Spleen (tissue), 7 donors: Measurements from ENCODE around the gene HOXC12.

Experiments
- POLR2AphosphoS5 ChIP-seq, 3 donors: sonication (generic); formaldehyde crosslinking; IDR thresholded peaks; one replicate each; pipeline ENCODE4 v1.5.1; 2017; ENCODE audit warnings: antibody characterized with exemption in 3 of 3
- TF ChIP-seq, protein P1 (sequence below), 11 experiments: fragments of 200-600 bp in 7 of 11; fragments of 450-650 bp in 4 of 11; sonication (generic) in 4 of 11; IDR thresholded peaks in 8 of 11; conservative IDR thresholded peaks in 3 of 11; 1 replicate in 7 of 11; 2 replicates in 4 of 11; pipeline versions ENCODE4 v1.4.0 to v1.8.0; 2016 to 2021; ENCODE audit warnings: antibody characterized with exemption in 11 of 11, inconsistent platforms in 4 of 11, mild to moderate bottlenecking in 1 of 11
- donor health status: DM: no; HTN: no; CAD: no; lungs with moderate emphysema.
- donor health status: DM: no; HTN: no; CAD: no.
- donor health status: DM: no; HTN: no; CAD: no.

DNA sequence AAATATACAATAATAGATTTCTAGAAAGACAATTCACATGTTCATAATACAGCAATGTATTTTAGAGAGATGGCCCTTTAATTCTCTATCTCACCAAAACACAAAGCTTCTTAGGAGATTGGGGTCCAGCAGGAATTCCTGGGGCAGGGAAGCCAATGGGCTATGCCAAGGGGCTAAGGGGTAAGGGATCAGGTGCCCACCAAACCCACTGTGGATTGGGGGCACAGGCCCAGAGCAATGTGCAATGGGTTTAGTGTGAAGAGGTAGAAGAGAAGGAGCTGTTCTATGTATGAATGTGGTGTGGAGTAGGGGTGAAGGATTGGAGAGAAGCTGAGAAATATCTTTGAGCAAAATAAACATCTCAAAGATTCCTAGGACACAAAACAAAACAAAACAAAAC lies 13.5 kb upstream of the HOXC12 start:
- TF ChIP-seq, protein P1, sequence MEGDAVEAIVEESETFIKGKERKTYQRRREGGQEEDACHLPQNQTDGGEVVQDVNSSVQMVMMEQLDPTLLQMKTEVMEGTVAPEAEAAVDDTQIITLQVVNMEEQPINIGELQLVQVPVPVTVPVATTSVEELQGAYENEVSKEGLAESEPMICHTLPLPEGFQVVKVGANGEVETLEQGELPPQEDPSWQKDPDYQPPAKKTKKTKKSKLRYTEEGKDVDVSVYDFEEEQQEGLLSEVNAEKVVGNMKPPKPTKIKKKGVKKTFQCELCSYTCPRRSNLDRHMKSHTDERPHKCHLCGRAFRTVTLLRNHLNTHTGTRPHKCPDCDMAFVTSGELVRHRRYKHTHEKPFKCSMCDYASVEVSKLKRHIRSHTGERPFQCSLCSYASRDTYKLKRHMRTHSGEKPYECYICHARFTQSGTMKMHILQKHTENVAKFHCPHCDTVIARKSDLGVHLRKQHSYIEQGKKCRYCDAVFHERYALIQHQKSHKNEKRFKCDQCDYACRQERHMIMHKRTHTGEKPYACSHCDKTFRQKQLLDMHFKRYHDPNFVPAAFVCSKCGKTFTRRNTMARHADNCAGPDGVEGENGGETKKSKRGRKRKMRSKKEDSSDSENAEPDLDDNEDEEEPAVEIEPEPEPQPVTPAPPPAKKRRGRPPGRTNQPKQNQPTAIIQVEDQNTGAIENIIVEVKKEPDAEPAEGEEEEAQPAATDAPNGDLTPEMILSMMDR (IDR thresholded peaks at IDR 0.05 in 8 of 11, conservative IDR thresholded peaks at IDR 0.05 in 3 of 11), result no peak
- TF ChIP-seq POLR2AphosphoS5 (IDR thresholded peaks at IDR 0.05), result no peak
